ENCODE data around the gene CFAP54.
"Not testable (repeated sequence)": the region's sequence is repeated elsewhere in the genome, so short reads cannot be mapped to it uniquely, and the experiment has no call there.

- TF ChIP-seq NR3C1 (CRISPR knock-in tag; conservative IDR thresholded peaks at IDR 0.05; ENCODE audit: low read depth); SMAD3 (CRISPR knock-in tag; IDR thresholded peaks at IDR 0.05; ENCODE audit: borderline replicate concordance); CTCF (IDR thresholded peaks at IDR 0.05); NR2C2 (CRISPR knock-in tag; IDR thresholded peaks at IDR 0.05); ZNF281 (CRISPR knock-in tag; IDR thresholded peaks at IDR 0.05); ATF3 (CRISPR knock-in tag; conservative IDR thresholded peaks at IDR 0.05); TCF7 (CRISPR knock-in tag; IDR thresholded peaks at IDR 0.05; ENCODE audit: low read depth); FOXK1 (CRISPR knock-in tag; IDR thresholded peaks at IDR 0.05); TEAD4 (CRISPR knock-in tag; IDR thresholded peaks at IDR 0.05): not testable (repeated sequence)
Measured at GRCh38 chr12:96675519-96675918, 186.1 kb downstream of the CFAP54 start.
